ENCODE data around the gene DNAJB8.
A peak's percentile ranks its signal among the peaks of the same experiment; 100 is the strongest.

DNAJB8 gene

GRCh38 chr3:128504533-128504915, 37.8 kb upstream of the DNAJB8 start:
- TF ChIP-seq MYC (IDR thresholded peaks at IDR 0.05; ENCODE audit: low read depth, low read length) = no peak
- TF ChIP-seq, protein P1, sequence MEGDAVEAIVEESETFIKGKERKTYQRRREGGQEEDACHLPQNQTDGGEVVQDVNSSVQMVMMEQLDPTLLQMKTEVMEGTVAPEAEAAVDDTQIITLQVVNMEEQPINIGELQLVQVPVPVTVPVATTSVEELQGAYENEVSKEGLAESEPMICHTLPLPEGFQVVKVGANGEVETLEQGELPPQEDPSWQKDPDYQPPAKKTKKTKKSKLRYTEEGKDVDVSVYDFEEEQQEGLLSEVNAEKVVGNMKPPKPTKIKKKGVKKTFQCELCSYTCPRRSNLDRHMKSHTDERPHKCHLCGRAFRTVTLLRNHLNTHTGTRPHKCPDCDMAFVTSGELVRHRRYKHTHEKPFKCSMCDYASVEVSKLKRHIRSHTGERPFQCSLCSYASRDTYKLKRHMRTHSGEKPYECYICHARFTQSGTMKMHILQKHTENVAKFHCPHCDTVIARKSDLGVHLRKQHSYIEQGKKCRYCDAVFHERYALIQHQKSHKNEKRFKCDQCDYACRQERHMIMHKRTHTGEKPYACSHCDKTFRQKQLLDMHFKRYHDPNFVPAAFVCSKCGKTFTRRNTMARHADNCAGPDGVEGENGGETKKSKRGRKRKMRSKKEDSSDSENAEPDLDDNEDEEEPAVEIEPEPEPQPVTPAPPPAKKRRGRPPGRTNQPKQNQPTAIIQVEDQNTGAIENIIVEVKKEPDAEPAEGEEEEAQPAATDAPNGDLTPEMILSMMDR (IDR thresholded peaks at IDR 0.05; ENCODE audit: low read depth, low read length) = no peak
- TF ChIP-seq MAX (IDR thresholded peaks at IDR 0.05; ENCODE audit: low read depth, low read length) = no peak
- no peak for TF ChIP-seq POLR2A (IDR thresholded peaks at IDR 0.05; ENCODE audit: extremely low read depth, insufficient read length)
- no peak overlapping the region for H3K4me3 ChIP-seq (ENCODE audit: low read depth, low read length)
- no peak for DNase-seq (ENCODE audit: low read depth)

GRCh38 chr3:128503751-128504532, 37.3 kb upstream of the DNAJB8 start:
- TF ChIP-seq, protein P1 (IDR thresholded peaks at IDR 0.05; ENCODE audit: low read depth, low read length) = no peak
- no peak for TF ChIP-seq MYC (IDR thresholded peaks at IDR 0.05; ENCODE audit: low read depth, low read length)
- no peak for TF ChIP-seq MAX (IDR thresholded peaks at IDR 0.05; ENCODE audit: low read depth, low read length)
- no peak for DNase-seq (ENCODE audit: low read depth)
- H3K4me3 ChIP-seq (ENCODE audit: low read depth, low read length) = no peak overlapping the region

DNA sequence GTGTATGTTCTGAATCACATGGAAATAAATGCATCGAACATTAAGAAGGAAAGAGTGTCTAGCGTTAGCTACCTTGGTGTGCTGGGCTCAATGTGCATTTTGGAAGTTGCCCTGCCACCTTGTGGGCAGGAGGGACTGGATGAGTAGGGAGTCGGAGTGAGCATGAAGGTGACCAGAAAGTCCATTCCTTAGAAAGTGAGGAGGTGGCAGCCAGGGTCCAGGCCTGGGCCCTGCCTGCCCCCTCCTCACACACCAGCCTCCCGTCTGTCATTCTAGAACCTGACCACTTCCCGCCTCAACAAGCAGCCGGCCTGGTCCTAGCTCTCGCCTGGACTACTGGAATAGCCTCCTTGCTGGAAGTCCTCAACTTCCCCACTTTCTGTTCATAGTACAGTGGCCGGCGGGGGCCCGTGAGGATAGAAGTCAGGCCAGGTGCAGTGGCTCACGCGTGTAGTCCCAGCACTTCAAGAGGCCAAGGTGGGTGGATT, 36.5 kb upstream of the DNAJB8 start:
- no peak for TF ChIP-seq POLR2A (IDR thresholded peaks at IDR 0.05; ENCODE audit: extremely low read depth, insufficient read length)
- no peak for TF ChIP-seq MYC (IDR thresholded peaks at IDR 0.05; ENCODE audit: low read depth, low read length)
- TF ChIP-seq, protein P1 (IDR thresholded peaks at IDR 0.05; ENCODE audit: low read depth, low read length) = peak; percentile 28
- TF ChIP-seq MAX (IDR thresholded peaks at IDR 0.05; ENCODE audit: low read depth, low read length) = no peak
- DNase-seq (ENCODE audit: low read depth) = no peak
- no peak overlapping the region for H3K4me3 ChIP-seq (ENCODE audit: low read depth, low read length)

DNA sequence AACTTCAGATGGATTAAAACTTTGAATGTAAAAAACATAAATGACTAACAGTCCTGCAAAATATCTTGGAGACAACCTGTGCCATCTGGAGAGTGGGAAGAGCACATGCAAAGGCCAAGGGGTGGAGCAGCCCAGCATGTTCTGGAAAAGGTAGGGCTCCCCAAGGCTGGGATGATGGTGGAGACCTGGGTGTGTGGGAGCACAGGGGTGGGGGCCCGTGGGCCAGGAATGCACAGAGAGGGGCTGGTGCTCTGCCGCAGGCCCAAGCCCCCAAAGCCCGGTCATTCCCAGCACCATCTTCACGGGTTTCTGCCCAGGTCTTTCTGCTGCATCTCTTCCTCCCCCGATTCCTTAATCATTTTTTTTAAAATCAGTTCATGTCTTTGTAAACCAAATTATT, 36.0 kb upstream of the DNAJB8 start:
- H3K4me3 ChIP-seq (ENCODE audit: low read depth, low read length) = no peak overlapping the region
- TF ChIP-seq, protein P1 (IDR thresholded peaks at IDR 0.05; ENCODE audit: low read depth, low read length) = no peak
- no peak for TF ChIP-seq MAX (IDR thresholded peaks at IDR 0.05; ENCODE audit: low read depth, low read length)
- no peak for TF ChIP-seq POLR2A (IDR thresholded peaks at IDR 0.05; ENCODE audit: extremely low read depth, insufficient read length)
- TF ChIP-seq MYC (IDR thresholded peaks at IDR 0.05; ENCODE audit: low read depth, low read length) = no peak
- DNase-seq (ENCODE audit: low read depth) = no peak

- DNase-seq (ENCODE audit: low read depth) = no peak
- no peak for TF ChIP-seq MAX (IDR thresholded peaks at IDR 0.05; ENCODE audit: low read depth, low read length)
- TF ChIP-seq, protein P1 (IDR thresholded peaks at IDR 0.05; ENCODE audit: low read depth, low read length) = no peak
- no peak overlapping the region for H3K4me3 ChIP-seq (ENCODE audit: low read depth, low read length)
These were observed 34.7 kb upstream of the DNAJB8 start for GRCh38 chr3:128501431-128501830.

All from NB4 (cell line).